OCI-LY3 (cell line): ENCODE data around the gene TSPEAR.

Source experiments
- H2AFZ ChIP-seq: fragments of 200-600, 300-600 bp; shearing (Covaris generic); 2 replicates; pipeline ENCODE4 v1.6.0; 2014; ENCODE audit warnings: antibody characterized with exemption, low read depth, low read length
- H3K27ac ChIP-seq: fragments of 200-600, 300-600 bp; sonication (generic); 2 replicates; pipeline ENCODE4 v1.5.1; 2014; ENCODE audit warnings: mild to moderate bottlenecking, low read length, moderate library complexity, mixed read lengths
- H3K27me3 ChIP-seq: fragments of 200-600, 300-600 bp; sonication (generic); 2 replicates; pipeline ENCODE4 v1.6.1; 2014; ENCODE audit warnings: low read depth, low read length, mixed read lengths
- H3K36me3 ChIP-seq: fragments of 200-600, 300-600 bp; sonication (generic); replicated peaks from 2 replicates; pipeline ENCODE3; 2014; ENCODE audit warnings: low read depth, low read length, mixed read lengths
- H3K4me1 ChIP-seq: fragments of 300-600, 200-600 bp; sonication (generic); 2 replicates; pipeline ENCODE4 v1.6.1; 2014; ENCODE audit warnings: low read length, mixed read lengths
- H3K4me2 ChIP-seq: fragments of 200-600, 300-600 bp; sonication (generic); 2 replicates; pipeline ENCODE4 v1.6.1; 2014; ENCODE audit warnings: low read length, mixed read lengths
- H3K4me3 ChIP-seq: fragments of 300-600, 200-600 bp; sonication (generic); 2 replicates; pipeline ENCODE4 v1.5.1; 2014; ENCODE audit warnings: antibody characterized with exemption, mild to moderate bottlenecking, low read length, moderate library complexity
- H3K79me2 ChIP-seq: fragments of 300-600, 200-600 bp; shearing (Covaris generic); 2 replicates; pipeline ENCODE4 v1.6.1; 2014; ENCODE audit warnings: mild to moderate bottlenecking, low read length, mixed read lengths
- H3K9ac ChIP-seq: fragments of 300-600, 200-600 bp; shearing (Covaris generic); 2 replicates; pipeline ENCODE4 v1.6.0; 2014; ENCODE audit warnings: mild to moderate bottlenecking, low read length, moderate library complexity
- H3K9me3 ChIP-seq: fragments of 200-600, 300-600 bp; shearing (Covaris generic); 2 replicates; pipeline ENCODE4 v1.6.1; 2014; ENCODE audit warnings: low read length, mixed read lengths; ENCODE audit not compliant: insufficient read depth
- H4K20me1 ChIP-seq: fragments of 200-600, 300-600 bp; sonication (generic); 2 replicates; pipeline ENCODE4 v1.6.1; 2016; ENCODE audit warnings: low read length, mixed read lengths; ENCODE audit not compliant: insufficient read depth
- CTCF ChIP-seq: fragments of 200-600, 300-600 bp; sonication (generic); IDR thresholded peaks from 2 replicates; pipeline ENCODE4 v1.5.1; 2014; ENCODE audit warnings: antibody characterized with exemption, low read length, low read depth
- EZH2phosphoT487 ChIP-seq: fragments of 200-600 bp; shearing (Covaris generic); IDR thresholded peaks from 2 replicates; pipeline ENCODE4 v1.6.1; 2018; ENCODE audit warnings: antibody characterized with exemption, mixed run types, low read depth

Gene TSPEAR

DNA sequence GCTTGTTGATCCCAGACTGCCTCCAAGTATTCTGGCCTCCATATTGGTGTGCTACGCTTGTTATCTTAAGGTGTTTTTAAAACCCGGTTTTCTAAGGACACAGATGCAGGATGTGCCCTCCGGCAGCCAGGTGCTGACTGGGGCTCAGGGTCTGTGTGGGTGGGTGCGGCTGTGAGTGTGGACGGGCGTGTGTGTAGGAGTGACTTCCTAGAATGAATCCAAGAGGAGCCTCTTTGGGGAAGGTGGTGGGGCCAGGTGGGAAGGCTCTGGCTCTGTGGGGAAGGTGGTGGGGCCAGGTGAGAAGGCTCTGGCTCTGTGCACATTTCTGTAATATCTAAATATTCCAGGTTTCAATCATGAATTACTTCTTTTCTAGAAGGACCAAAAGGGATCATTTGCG is 12.8 kb upstream of the TSPEAR start:
- Histone ChIP-seq H3K4me1 (no peaks in the 10 kb centered on the region), H4K20me1 (no peaks in the 10 kb centered on the region), H3K9me3 (no peaks in the 10 kb centered on the region), H3K4me2 (no peak overlapping the region), H3K79me2 (no peaks in the 10 kb centered on the region), H3K9ac (no peak overlapping the region), H2AFZ (no peak overlapping the region), H3K36me3 (no peaks in the 10 kb centered on the region), H3K4me3 (no peak overlapping the region), H3K27me3 (0 out of 2 replicates have a peak, but pooled peaks cover 3% of the 10 kb centered on the region), H3K27ac (no peak overlapping the region)
- TF ChIP-seq CTCF (no peak), EZH2phosphoT487 (no peak)

DNA sequence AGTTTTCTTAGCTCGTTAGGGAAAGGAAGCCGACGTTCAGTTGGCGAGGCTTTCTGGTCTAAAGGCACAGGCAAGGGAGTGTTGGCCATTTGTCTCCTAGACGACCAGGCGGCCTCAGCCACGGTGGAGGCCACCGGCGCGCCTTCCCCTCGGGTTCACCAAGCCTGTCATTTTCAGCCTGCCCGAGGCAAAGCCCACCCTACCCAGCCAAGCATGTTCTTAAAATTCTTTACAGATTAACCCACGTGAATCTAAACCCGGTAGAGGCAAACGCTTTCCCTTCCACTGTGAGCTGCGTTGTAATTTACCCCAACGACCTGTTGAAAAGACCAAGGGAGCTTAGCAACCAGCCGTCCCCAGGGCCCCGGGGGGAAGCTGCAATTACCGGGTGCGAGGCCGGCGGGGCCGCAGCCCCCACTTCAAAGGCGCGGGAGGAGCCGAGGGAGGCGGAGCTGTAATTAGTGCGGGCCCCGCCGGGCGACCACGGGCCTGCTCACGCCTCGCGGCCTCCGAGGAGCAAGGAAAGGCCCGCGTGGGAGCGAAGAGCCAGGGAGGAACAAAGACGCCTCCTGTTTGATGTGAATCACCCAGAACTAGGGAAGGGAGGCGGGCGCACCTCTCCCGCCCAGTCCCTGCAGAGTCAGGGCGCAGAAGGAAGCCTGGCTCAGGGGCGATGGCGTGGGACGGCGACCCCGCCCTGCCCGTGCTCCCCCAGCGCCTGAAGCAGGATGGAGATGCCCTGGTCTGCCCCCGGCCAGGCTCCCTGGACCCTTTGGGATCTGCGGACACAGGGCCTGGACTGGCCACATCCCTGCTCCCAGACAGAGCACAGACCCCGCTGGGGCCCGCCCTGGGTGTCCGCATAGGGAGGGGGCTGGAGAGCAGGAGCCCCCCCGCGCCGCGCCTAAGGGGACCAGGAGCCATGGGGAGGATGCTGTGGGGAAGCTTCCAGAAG is 12.1 kb upstream of the TSPEAR start:
- no peak overlapping the region for H3K4me2 ChIP-seq

DNA sequence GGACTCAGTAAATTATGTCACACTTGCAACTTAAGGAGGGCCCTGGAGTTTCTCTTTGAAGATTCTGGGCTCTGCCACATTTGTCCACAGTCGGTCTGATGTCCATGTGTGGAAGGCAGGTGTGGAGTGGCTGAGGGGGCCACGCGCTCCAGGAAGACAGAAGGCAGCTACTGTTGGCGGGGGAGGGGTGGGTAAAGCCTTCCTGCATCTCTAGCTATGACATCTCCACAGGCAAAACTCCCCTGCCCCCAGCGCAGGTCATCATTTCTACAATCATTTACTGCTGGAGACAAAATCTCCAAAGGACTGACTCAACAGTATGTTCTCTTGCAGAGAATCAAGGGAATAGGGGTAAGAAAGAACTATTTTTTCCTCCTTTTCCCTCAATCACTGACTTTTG is 11.4 kb upstream of the TSPEAR start:
- H3K36me3 ChIP-seq = no peaks in the 10 kb centered on the region
- H3K4me2 ChIP-seq = no peak overlapping the region
- H3K9ac ChIP-seq = no peak overlapping the region
- TF ChIP-seq CTCF (no peak), EZH2phosphoT487 (no peak)
- 0 out of 2 replicates have a peak, but pooled peaks cover 9% of the 10 kb centered on the region for H3K27me3 ChIP-seq
- H4K20me1 ChIP-seq = no peaks in the 10 kb centered on the region
- H3K27ac ChIP-seq = no peak overlapping the region
- H3K9me3 ChIP-seq = no peaks in the 10 kb centered on the region
- no peak overlapping the region for H3K4me3 ChIP-seq
- no peaks in the 10 kb centered on the region for H3K4me1 ChIP-seq
- no peak overlapping the region for H2AFZ ChIP-seq
- H3K79me2 ChIP-seq = no peaks in the 10 kb centered on the region

More for the DNA sequence above, 12.1 kb upstream of the TSPEAR start:
- no peak overlapping the region for H3K27ac ChIP-seq
- H2AFZ ChIP-seq = no peak overlapping the region
- no peak overlapping the region for H3K4me3 ChIP-seq
- H4K20me1 ChIP-seq = no peaks in the 10 kb centered on the region
- H3K9me3 ChIP-seq = no peaks in the 10 kb centered on the region
- H3K4me1 ChIP-seq = no peaks in the 10 kb centered on the region
- TF ChIP-seq CTCF = no peak
- no peak for TF ChIP-seq EZH2phosphoT487
- H3K36me3 ChIP-seq = no peaks in the 10 kb centered on the region
- H3K27me3 ChIP-seq = 0 out of 2 replicates have a peak, but pooled peaks cover 3% of the 10 kb centered on the region
- no peak overlapping the region for H3K9ac ChIP-seq
- no peaks in the 10 kb centered on the region for H3K79me2 ChIP-seq

GRCh38 chr21:44720170-44720569 is 8.8 kb upstream of the TSPEAR start:
- Histone ChIP-seq H3K9ac (no peak overlapping the region), H4K20me1 (no peaks in the 10 kb centered on the region), H3K27ac (no peak overlapping the region), H3K4me1 (no peaks in the 10 kb centered on the region), H3K27me3 (0 out of 2 replicates have a peak, but pooled peaks cover 7% of the 10 kb centered on the region), H2AFZ (no peak overlapping the region), H3K36me3 (no peaks in the 10 kb centered on the region), H3K79me2 (no peaks in the 10 kb centered on the region), H3K4me3 (no peak overlapping the region), H3K9me3 (no peaks in the 10 kb centered on the region), H3K4me2 (no peak overlapping the region)
- TF ChIP-seq CTCF (no peak), EZH2phosphoT487 (no peak)
